ENCODE measurements around the gene ALDH3A1. TPM values are rescaled to one million over a fixed set of nuclear protein-coding genes. Genes with fewer than 3 reads are reported as not detected.

Gene ALDH3A1
- polyA plus RNA-seq, 1 donor from 2014 or later = 0.10 TPM

DNA sequence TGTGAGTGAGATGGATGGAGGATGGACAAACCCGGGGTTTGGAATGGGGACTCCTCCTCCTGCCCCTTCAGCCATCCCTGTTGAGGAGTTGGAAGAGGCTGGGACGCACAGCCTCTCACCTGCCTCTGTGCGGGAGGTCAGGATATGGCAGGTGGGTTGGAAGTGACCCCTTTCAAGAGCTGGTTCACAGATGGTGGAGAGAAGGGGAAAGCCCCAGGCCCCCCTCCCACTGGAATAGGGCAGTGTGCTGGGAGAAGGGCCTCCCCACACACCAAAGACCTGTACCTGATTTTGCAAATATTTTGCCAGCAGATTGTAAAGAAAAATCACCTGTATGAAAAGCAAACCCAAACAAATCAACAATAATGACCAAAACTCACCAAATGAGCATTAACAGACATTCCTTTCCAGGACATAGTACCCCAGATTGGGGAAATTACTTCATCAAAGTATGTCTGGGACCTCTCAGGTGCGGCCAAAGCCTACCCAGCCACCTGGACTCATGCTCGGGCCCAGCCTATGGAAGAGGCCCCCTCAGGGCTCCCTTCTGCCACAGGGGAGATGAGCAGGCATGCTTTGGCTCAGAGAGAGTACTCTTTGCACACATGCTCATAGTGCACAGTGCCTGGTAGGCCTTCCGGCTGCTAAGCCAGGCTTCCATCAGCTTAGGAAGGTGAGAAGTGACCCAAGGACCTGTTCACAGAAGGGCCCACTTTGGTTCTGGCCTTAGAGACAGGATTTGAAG lies 39.5 kb downstream of the ALDH3A1 start:
- Histone ChIP-seq H4K20me1 (ENCODE audit: insufficient read depth) (no peaks in the 10 kb centered on the region), H3K79me2 (replicated peaks; ENCODE audit: insufficient read depth, low read length) (no peaks in the 10 kb centered on the region), H3K27me3 (ENCODE audit: insufficient read depth, low read depth, low read length) (no peaks in the 10 kb centered on the region), H2AFZ (ENCODE audit: low read depth, low read length) (no peak overlapping the region), H3K4me2 (ENCODE audit: low read length) (no peak overlapping the region), H3K9me2 (ENCODE audit: insufficient read depth, low read length) (no peaks in the 10 kb centered on the region), H3K4me3 (ENCODE audit: low read length) (no peak overlapping the region), H3K27ac (ENCODE audit: low read length) (no peak overlapping the region), H3K9me3 (ENCODE audit: low read length) (no peaks in the 10 kb centered on the region), H3K36me3 (ENCODE audit: insufficient read depth, low read length) (no peaks in the 10 kb centered on the region), H3K9ac (ENCODE audit: low read length) (no peak overlapping the region), H3F3A (ENCODE audit: insufficient read depth, low read length, poor library complexity, severe bottlenecking) (no peaks in the 10 kb centered on the region)
- TF ChIP-seq, protein P1, sequence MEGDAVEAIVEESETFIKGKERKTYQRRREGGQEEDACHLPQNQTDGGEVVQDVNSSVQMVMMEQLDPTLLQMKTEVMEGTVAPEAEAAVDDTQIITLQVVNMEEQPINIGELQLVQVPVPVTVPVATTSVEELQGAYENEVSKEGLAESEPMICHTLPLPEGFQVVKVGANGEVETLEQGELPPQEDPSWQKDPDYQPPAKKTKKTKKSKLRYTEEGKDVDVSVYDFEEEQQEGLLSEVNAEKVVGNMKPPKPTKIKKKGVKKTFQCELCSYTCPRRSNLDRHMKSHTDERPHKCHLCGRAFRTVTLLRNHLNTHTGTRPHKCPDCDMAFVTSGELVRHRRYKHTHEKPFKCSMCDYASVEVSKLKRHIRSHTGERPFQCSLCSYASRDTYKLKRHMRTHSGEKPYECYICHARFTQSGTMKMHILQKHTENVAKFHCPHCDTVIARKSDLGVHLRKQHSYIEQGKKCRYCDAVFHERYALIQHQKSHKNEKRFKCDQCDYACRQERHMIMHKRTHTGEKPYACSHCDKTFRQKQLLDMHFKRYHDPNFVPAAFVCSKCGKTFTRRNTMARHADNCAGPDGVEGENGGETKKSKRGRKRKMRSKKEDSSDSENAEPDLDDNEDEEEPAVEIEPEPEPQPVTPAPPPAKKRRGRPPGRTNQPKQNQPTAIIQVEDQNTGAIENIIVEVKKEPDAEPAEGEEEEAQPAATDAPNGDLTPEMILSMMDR (IDR thresholded peaks at IDR 0.05; ENCODE audit: poor library complexity, severe bottlenecking) = no peak
- TF ChIP-seq TAF1 (IDR thresholded peaks at IDR 0.05; ENCODE audit: low read depth) = no peak
- no peak for TF ChIP-seq RAD21 (conservative IDR thresholded peaks at IDR 0.05)
- TF ChIP-seq SMC3 (conservative IDR thresholded peaks at IDR 0.05; ENCODE audit: poor library complexity) = no peak
- TF ChIP-seq POLR2AphosphoS5 (IDR thresholded peaks at IDR 0.05) = no peak
- no peak for TF ChIP-seq EZH2 (IDR thresholded peaks at IDR 0.05; ENCODE audit: borderline replicate concordance, insufficient read depth, low read length, poor library complexity, severe bottlenecking)
- TF ChIP-seq, protein P2, sequence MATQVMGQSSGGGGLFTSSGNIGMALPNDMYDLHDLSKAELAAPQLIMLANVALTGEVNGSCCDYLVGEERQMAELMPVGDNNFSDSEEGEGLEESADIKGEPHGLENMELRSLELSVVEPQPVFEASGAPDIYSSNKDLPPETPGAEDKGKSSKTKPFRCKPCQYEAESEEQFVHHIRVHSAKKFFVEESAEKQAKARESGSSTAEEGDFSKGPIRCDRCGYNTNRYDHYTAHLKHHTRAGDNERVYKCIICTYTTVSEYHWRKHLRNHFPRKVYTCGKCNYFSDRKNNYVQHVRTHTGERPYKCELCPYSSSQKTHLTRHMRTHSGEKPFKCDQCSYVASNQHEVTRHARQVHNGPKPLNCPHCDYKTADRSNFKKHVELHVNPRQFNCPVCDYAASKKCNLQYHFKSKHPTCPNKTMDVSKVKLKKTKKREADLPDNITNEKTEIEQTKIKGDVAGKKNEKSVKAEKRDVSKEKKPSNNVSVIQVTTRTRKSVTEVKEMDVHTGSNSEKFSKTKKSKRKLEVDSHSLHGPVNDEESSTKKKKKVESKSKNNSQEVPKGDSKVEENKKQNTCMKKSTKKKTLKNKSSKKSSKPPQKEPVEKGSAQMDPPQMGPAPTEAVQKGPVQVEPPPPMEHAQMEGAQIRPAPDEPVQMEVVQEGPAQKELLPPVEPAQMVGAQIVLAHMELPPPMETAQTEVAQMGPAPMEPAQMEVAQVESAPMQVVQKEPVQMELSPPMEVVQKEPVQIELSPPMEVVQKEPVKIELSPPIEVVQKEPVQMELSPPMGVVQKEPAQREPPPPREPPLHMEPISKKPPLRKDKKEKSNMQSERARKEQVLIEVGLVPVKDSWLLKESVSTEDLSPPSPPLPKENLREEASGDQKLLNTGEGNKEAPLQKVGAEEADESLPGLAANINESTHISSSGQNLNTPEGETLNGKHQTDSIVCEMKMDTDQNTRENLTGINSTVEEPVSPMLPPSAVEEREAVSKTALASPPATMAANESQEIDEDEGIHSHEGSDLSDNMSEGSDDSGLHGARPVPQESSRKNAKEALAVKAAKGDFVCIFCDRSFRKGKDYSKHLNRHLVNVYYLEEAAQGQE (IDR thresholded peaks at IDR 0.05; ENCODE audit: borderline replicate concordance) = no peak
- no peak for TF ChIP-seq MXI1 (conservative IDR thresholded peaks at IDR 0.05; ENCODE audit: poor library complexity, severe bottlenecking)
- no peak for TF ChIP-seq EP300 (conservative IDR thresholded peaks at IDR 0.05; ENCODE audit: poor library complexity, severe bottlenecking)

DNA sequence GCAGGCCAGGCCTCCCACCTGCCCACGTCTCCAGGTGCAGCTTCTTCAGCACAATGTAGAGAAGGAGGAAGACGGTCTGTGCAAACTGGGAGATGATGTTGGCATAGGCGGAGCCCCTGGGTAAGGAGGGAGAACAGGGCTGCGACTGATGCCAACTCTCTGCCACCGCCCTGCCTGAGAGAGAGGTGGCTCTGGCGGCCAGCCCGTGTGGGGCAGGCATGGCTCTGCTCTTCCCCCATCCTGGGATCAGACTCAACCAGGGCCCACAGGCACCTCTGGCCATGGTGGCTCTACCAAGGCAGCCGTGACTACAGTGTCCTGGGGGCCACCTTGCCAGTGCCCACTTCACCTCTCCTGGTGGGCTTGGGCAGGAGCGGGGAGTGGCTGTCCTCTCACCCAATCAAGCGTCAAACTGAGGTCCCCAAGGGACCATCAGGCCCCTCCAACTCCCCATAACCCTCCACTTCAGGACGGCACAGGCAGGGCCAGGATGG lies 40.3 kb downstream of the ALDH3A1 start:
- no peaks in the 10 kb centered on the region for H3K27me3 ChIP-seq (ENCODE audit: insufficient read depth, low read depth, low read length)
- no peaks in the 10 kb centered on the region for H3F3A ChIP-seq (ENCODE audit: insufficient read depth, low read length, poor library complexity, severe bottlenecking)
- no peaks in the 10 kb centered on the region for H3K79me2 ChIP-seq (replicated peaks; ENCODE audit: insufficient read depth, low read length)
- no peak overlapping the region for H3K4me2 ChIP-seq (ENCODE audit: low read length)
- H3K9me2 ChIP-seq (ENCODE audit: insufficient read depth, low read length) = no peaks in the 10 kb centered on the region
- TF ChIP-seq MXI1 (conservative IDR thresholded peaks at IDR 0.05; ENCODE audit: poor library complexity, severe bottlenecking) (no peak), TAF1 (IDR thresholded peaks at IDR 0.05; ENCODE audit: low read depth) (no peak), EP300 (conservative IDR thresholded peaks at IDR 0.05; ENCODE audit: poor library complexity, severe bottlenecking) (no peak), SMC3 (conservative IDR thresholded peaks at IDR 0.05; ENCODE audit: poor library complexity) (no peak), POLR2AphosphoS5 (IDR thresholded peaks at IDR 0.05) (no peak), EZH2 (IDR thresholded peaks at IDR 0.05; ENCODE audit: borderline replicate concordance, insufficient read depth, low read length, poor library complexity, severe bottlenecking) (no peak), RAD21 (conservative IDR thresholded peaks at IDR 0.05) (no peak)
- TF ChIP-seq, protein P2 (IDR thresholded peaks at IDR 0.05; ENCODE audit: borderline replicate concordance) = no peak
- TF ChIP-seq, protein P1 (IDR thresholded peaks at IDR 0.05; ENCODE audit: poor library complexity, severe bottlenecking) = no peak
- no peak overlapping the region for H3K4me3 ChIP-seq (ENCODE audit: low read length)
- H3K9me3 ChIP-seq (ENCODE audit: low read length) = no peaks in the 10 kb centered on the region
- no peaks in the 10 kb centered on the region for H4K20me1 ChIP-seq (ENCODE audit: insufficient read depth)
- no peak overlapping the region for H3K9ac ChIP-seq (ENCODE audit: low read length)
- H3K36me3 ChIP-seq (ENCODE audit: insufficient read depth, low read length) = no peaks in the 10 kb centered on the region
- H3K27ac ChIP-seq (ENCODE audit: low read length) = no peak overlapping the region
- H2AFZ ChIP-seq (ENCODE audit: low read depth, low read length) = no peak overlapping the region
